H1 (cell line): ENCODE measurements around the gene LRTM1. TPM values are rescaled to one million over a fixed set of nuclear protein-coding genes. Genes with fewer than 3 reads are reported as not detected.

ENCODE experiments used
- BCL11A ChIP-seq, 2 experiments: IDR thresholded peaks; one replicate each; pipeline ENCODE4 v1.6.1; 2011; ENCODE audit warnings: low read depth in 2 of 2, low read length in 2 of 2, mild to moderate bottlenecking in 2 of 2
- EGR1 ChIP-seq: IDR thresholded peaks from 2 replicates; pipeline ENCODE4 v1.6.1; 2011; ENCODE audit warnings: low read depth, low read length, borderline replicate concordance
- RAD21 ChIP-seq, 2 experiments: IDR thresholded peaks in 1 of 2; conservative IDR thresholded peaks in 1 of 2; 2 replicates each; pipeline ENCODE4 v1.6.1; 2011; ENCODE audit warnings: low read depth in 2 of 2, low read length in 2 of 2, improper control_type of control experiment in 1 of 2, inconsistent platforms in 1 of 2, mild to moderate bottlenecking in 1 of 2, moderate library complexity in 1 of 2
- SIX5 ChIP-seq: IDR thresholded peaks from 2 replicates; pipeline ENCODE4 v1.6.1; 2011; ENCODE audit warnings: mild to moderate bottlenecking, low read depth, low read length
- SUZ12 ChIP-seq: fragments of 200-600 bp; sonication (generic); IDR thresholded peaks from 2 replicates; pipeline ENCODE4 v1.6.1; 2012; ENCODE audit warnings: mild to moderate bottlenecking, inconsistent platforms, low read length, moderate library complexity, mixed read lengths
- TAF7 ChIP-seq: optimal IDR thresholded peaks from 2 replicates; pipeline ENCODE3; 2011; ENCODE audit warnings: low read depth, mild to moderate bottlenecking, inconsistent platforms, low read length, moderate library complexity, borderline replicate concordance
- TEAD4 ChIP-seq: IDR thresholded peaks from 2 replicates; pipeline ENCODE4 v1.6.1; 2012; ENCODE audit warnings: low read depth, low read length, inconsistent platforms, mixed read lengths
- ZNF274 ChIP-seq: IDR thresholded peaks from 2 replicates; pipeline ENCODE4 v1.7.0; 2012; ENCODE audit warnings: low read length, borderline replicate concordance; ENCODE audit errors: extremely low read depth
- polyA plus RNA-seq, 7 experiments: library from polyadenylated mRNA; depleted of rRNA in 3 of 7; stranded (reverse) in 5 of 7; unstranded in 2 of 7; fragments of >200 nt in 5 of 7; fragments of 200-250 nt in 2 of 7; gene quantifications; 1 replicate in 5 of 7; 2 replicates in 1 of 7; 4 replicates in 1 of 7; pipeline versions ENCODE4 v1.2.1 to v1.2.3, GENCODE V29; 2011 to 2013; ENCODE audit warnings: missing spikeins in 2 of 7, mixed read lengths in 2 of 7
- total RNA-seq: library from RNA; stranded (reverse); fragmentation: NEBNext Ultra II Directional; extraction: Animal tissue kit (Norgen Biotek cat#: 25700); gene quantifications from 2 replicates; pipeline ENCODE4 v1.2.1, GENCODE V29; 2021
- TF ChIP-seq, protein P1 (sequence below): IDR thresholded peaks from 2 replicates; pipeline ENCODE4 v1.6.1; 2012; ENCODE audit warnings: inconsistent platforms

LRTM1 gene
- total and polyA plus RNA-seq, 2 of the 8 experiments (the other 6 are each of a cell fraction or from before 2014, with no cell fraction given) = not detected

DNA sequence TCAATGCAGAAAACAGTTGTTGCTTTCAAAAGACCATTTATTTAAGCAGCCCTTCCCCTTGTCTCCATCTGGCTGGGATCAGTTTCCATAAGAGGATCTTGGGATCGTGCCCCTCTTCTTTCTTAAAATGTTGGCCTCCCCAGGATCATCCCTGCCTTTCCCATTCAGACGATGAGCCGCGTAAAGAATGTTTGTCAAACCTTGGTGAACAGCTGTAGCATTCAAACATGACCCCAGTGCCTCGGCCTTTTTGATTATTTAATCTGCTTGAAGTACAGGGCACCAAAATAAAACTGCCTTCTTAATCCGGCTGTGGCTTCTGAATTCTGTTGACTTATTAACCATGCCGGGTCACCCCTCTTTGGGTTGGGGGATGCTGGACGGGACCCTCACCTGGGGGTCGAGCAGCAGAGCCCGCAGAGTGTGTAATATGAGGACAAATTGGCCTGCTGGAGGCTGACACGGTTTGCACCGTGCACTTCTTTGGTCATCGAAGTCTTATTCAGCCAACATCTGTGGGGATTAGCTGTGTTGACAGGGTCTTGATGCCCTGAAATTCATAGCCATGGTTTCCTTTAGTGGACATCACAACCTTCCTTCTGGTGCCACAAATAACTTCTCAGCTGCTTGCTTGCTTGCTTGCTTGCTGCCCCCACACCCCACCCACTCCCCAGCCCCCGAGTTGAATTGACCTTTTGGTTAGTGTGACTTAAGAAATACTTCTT is at the start of gene LRTM1 (continued):
- TF ChIP-seq BCL11A (IDR thresholded peaks at IDR 0.05; ENCODE audit: low read depth in 2 of 2, low read length in 2 of 2) = no peak
- TF ChIP-seq SUZ12 = no peak
- no peak for TF ChIP-seq ZNF274
- no peak for TF ChIP-seq TAF7
- no peak for TF ChIP-seq TEAD4
- TF ChIP-seq, protein P1, sequence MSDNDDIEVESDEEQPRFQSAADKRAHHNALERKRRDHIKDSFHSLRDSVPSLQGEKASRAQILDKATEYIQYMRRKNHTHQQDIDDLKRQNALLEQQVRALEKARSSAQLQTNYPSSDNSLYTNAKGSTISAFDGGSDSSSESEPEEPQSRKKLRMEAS = no peak
- no peak for TF ChIP-seq RAD21 (IDR thresholded peaks at IDR 0.05 in 1 of 2, conservative IDR thresholded peaks at IDR 0.05 in 1 of 2; ENCODE audit: low read depth in 2 of 2, low read length in 2 of 2)
- TF ChIP-seq SIX5 = no peak
- no peak for TF ChIP-seq EGR1
